AG10803 (cell line): ENCODE measurements around the gene UGT1A7.

Experiments used
- DNase-seq: peaks from one replicate; pipeline ENCODE4 v3.0.0; 2010; ENCODE audit warnings: low read depth
- H3K4me3 ChIP-seq: 2 replicates; pipeline ENCODE4 v1.5.1; 2011; ENCODE audit warnings: mild to moderate bottlenecking, low read length, control low read depth
- CTCF ChIP-seq: conservative IDR thresholded peaks from 2 replicates; pipeline ENCODE4 v1.5.1; 2011; ENCODE audit warnings: mild to moderate bottlenecking, low read length, control low read depth, inconsistent platforms

The UGT1A7 gene

DNA sequence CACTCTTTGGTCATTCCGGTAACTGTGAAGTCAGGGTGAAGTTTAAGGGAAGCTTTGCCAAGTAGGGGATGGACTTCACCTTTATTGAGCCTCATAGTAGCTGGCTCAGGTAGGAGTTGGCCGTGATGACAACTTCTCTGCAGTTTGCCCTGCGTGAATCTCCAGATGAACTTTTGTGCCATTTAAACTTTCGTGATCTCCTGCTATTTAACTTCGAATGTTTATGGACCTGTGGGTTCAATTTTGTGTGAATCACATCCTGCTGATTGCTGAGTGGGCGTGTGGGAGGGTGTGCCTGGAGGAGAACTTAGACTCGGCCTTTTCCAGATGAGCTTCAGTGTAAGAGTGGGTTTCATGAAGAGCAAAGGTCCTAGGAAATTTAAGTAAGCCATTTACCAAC is 82.6 kb downstream of the UGT1A7 start:
- TF ChIP-seq CTCF: no peak
- DNase-seq: peak; percentile 17
- H3K4me3 ChIP-seq: no peak overlapping the region

GRCh38 chr2:233764761-233765160 is 83.1 kb downstream of the UGT1A7 start:
- no peak overlapping the region for H3K4me3 ChIP-seq
- TF ChIP-seq CTCF: no peak
- no peak for DNase-seq

DNA sequence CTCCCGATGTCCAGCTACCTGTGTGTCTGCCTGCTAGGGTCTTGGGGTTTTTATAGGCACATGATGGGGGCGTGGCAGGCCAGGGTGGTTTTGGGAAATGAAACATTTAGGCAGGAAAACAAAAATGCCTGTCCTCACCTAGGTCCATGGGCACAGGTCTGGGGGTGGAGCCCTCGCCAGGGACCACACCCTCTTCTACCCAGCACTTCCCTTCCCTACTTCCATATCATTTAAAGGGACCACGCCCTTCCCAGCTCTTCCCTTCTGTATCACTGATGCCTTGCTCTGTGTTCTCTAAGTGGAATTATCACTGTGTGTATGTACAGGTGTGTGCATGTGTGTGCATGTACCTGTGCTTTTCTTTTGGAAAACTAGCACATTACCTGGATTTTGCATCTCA is 84.7 kb downstream of the UGT1A7 start:
- no peak for TF ChIP-seq CTCF
- DNase-seq: no peak
- no peak overlapping the region for H3K4me3 ChIP-seq

DNA sequence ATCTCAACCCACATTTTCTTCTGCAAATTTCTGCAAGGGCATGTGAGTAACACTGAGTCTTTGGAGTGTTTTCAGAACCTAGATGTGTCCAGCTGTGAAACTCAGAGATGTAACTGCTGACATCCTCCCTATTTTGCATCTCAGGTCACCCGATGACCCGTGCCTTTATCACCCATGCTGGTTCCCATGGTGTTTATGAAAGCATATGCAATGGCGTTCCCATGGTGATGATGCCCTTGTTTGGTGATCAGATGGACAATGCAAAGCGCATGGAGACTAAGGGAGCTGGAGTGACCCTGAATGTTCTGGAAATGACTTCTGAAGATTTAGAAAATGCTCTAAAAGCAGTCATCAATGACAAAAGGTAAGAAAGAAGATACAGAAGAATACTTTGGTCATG is 86.4 kb downstream of the UGT1A7 start:
- TF ChIP-seq CTCF: no peak
- DNase-seq: no peak
- H3K4me3 ChIP-seq: no peak overlapping the region

DNA sequence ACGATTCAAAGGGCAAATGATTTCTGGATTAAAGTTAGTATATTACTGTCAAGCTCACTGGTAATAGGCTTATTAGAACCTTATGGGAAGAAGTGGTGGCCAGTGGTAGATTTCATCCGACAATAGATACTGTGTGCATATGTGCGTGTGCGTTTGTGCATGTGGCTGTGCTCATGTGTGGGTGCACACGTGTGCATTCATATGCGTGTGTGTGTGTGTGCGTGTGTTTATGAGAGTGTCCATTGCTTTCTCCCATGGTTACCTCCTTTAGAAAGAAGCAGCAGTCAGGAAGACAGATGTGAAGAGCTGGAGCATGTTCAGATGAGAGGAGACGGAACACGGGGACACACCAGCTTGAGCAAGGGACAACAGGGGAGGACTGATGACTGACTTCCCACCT is 87.6 kb downstream of the UGT1A7 start:
- H3K4me3 ChIP-seq: no peak overlapping the region
- no peak for TF ChIP-seq CTCF
- no peak for DNase-seq

GRCh38 chr2:233772153-233772552 is 90.5 kb downstream of the UGT1A7 start:
- no peak for TF ChIP-seq CTCF
- no peak for DNase-seq
- no peak overlapping the region for H3K4me3 ChIP-seq

- no peak for TF ChIP-seq CTCF
- H3K4me3 ChIP-seq: no peak overlapping the region
- no peak for DNase-seq
Measured at GRCh38 chr2:233772583-233772982, 90.9 kb downstream of the UGT1A7 start.
